Liver (tissue), 3 donors: Measurements from ENCODE around the gene CELF1.

ENCODE experiments used
- EGR1 ChIP-seq, 2 donors: IDR thresholded peaks; 2 replicates each; pipeline ENCODE4 v1.6.1; 2016 to 2018; ENCODE audit warnings: antibody characterized with exemption in 2 of 2, low read depth in 2 of 2
- GABPA ChIP-seq, 2 donors: IDR thresholded peaks in 1 of 2; conservative IDR thresholded peaks in 1 of 2; 2 replicates each; pipeline ENCODE4 v1.6.1; 2016; ENCODE audit warnings: antibody characterized with exemption in 2 of 2, mild to moderate bottlenecking in 1 of 2, moderate library complexity in 1 of 2
- JUND ChIP-seq, 2 donors: IDR thresholded peaks; 2 replicates each; pipeline ENCODE4 v1.6.1; 2016; ENCODE audit warnings: antibody characterized with exemption in 2 of 2
- NR2F2 ChIP-seq: IDR thresholded peaks from 2 replicates; pipeline ENCODE4 v1.6.1; 2016; ENCODE audit warnings: antibody characterized with exemption
- RAD21 ChIP-seq, 2 donors: IDR thresholded peaks; 2 replicates each; pipeline ENCODE4 v1.6.1; 2016; ENCODE audit warnings: antibody characterized with exemption in 2 of 2, mild to moderate bottlenecking in 2 of 2
- SP1 ChIP-seq: IDR thresholded peaks from 2 replicates; pipeline ENCODE4 v1.6.1; 2018; ENCODE audit warnings: antibody characterized with exemption, mild to moderate bottlenecking
- TAF1 ChIP-seq: conservative IDR thresholded peaks from 2 replicates; pipeline ENCODE4 v1.6.1; 2016; ENCODE audit warnings: antibody characterized with exemption, mild to moderate bottlenecking
- TF ChIP-seq, protein P1 (sequence below): fragments of 150-350 bp; IDR thresholded peaks from 2 replicates; pipeline ENCODE4 v1.5.1; 2017; ENCODE audit warnings: improper control_type of control experiment, low read depth, low read length; ENCODE audit not compliant: missing input control
- TF ChIP-seq, protein P2 (sequence below): IDR thresholded peaks from 2 replicates; pipeline ENCODE4 v1.6.1; 2016; ENCODE audit warnings: antibody characterized with exemption
- TF ChIP-seq, protein P3 (sequence below): IDR thresholded peaks from 2 replicates; pipeline ENCODE4 v1.6.1; 2016; ENCODE audit warnings: antibody characterized with exemption, mild to moderate bottlenecking
- donor health status: healthy.
- donor health status: healthy.

DNA sequence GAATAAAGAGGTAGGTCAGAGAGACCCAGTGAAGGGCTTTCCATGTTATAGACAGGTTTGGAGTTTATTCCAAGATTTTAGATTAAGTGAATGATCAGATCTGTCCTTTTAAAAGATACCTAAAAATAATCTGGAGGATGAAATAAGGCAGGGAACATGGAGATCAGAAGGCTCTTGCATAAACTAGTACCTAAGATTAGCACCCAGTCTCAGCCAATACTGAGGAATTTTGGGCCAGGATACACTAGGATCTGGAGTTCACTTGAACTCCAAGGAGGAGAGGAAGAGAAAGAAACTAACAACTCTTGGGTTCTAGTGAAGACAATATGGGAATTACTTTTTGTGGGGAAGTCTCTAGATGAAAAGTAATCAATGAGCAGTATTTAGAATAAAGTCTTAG, 56.1 kb downstream of the CELF1 start:
- TF ChIP-seq, protein P1, sequence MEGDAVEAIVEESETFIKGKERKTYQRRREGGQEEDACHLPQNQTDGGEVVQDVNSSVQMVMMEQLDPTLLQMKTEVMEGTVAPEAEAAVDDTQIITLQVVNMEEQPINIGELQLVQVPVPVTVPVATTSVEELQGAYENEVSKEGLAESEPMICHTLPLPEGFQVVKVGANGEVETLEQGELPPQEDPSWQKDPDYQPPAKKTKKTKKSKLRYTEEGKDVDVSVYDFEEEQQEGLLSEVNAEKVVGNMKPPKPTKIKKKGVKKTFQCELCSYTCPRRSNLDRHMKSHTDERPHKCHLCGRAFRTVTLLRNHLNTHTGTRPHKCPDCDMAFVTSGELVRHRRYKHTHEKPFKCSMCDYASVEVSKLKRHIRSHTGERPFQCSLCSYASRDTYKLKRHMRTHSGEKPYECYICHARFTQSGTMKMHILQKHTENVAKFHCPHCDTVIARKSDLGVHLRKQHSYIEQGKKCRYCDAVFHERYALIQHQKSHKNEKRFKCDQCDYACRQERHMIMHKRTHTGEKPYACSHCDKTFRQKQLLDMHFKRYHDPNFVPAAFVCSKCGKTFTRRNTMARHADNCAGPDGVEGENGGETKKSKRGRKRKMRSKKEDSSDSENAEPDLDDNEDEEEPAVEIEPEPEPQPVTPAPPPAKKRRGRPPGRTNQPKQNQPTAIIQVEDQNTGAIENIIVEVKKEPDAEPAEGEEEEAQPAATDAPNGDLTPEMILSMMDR = no peak
- TF ChIP-seq, protein P2, sequence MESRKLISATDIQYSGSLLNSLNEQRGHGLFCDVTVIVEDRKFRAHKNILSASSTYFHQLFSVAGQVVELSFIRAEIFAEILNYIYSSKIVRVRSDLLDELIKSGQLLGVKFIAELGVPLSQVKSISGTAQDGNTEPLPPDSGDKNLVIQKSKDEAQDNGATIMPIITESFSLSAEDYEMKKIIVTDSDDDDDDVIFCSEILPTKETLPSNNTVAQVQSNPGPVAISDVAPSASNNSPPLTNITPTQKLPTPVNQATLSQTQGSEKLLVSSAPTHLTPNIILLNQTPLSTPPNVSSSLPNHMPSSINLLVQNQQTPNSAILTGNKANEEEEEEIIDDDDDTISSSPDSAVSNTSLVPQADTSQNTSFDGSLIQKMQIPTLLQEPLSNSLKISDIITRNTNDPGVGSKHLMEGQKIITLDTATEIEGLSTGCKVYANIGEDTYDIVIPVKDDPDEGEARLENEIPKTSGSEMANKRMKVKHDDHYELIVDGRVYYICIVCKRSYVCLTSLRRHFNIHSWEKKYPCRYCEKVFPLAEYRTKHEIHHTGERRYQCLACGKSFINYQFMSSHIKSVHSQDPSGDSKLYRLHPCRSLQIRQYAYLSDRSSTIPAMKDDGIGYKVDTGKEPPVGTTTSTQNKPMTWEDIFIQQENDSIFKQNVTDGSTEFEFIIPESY = no peak
- TF ChIP-seq EGR1 (IDR thresholded peaks at IDR 0.05; ENCODE audit: low read depth in 2 of 2) = no peak
- TF ChIP-seq, protein P3, sequence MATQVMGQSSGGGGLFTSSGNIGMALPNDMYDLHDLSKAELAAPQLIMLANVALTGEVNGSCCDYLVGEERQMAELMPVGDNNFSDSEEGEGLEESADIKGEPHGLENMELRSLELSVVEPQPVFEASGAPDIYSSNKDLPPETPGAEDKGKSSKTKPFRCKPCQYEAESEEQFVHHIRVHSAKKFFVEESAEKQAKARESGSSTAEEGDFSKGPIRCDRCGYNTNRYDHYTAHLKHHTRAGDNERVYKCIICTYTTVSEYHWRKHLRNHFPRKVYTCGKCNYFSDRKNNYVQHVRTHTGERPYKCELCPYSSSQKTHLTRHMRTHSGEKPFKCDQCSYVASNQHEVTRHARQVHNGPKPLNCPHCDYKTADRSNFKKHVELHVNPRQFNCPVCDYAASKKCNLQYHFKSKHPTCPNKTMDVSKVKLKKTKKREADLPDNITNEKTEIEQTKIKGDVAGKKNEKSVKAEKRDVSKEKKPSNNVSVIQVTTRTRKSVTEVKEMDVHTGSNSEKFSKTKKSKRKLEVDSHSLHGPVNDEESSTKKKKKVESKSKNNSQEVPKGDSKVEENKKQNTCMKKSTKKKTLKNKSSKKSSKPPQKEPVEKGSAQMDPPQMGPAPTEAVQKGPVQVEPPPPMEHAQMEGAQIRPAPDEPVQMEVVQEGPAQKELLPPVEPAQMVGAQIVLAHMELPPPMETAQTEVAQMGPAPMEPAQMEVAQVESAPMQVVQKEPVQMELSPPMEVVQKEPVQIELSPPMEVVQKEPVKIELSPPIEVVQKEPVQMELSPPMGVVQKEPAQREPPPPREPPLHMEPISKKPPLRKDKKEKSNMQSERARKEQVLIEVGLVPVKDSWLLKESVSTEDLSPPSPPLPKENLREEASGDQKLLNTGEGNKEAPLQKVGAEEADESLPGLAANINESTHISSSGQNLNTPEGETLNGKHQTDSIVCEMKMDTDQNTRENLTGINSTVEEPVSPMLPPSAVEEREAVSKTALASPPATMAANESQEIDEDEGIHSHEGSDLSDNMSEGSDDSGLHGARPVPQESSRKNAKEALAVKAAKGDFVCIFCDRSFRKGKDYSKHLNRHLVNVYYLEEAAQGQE = no peak
- no peak for TF ChIP-seq RAD21 (IDR thresholded peaks at IDR 0.05)
- TF ChIP-seq JUND (IDR thresholded peaks at IDR 0.05) = no peak
- no peak for TF ChIP-seq TAF1
- TF ChIP-seq NR2F2 = no peak
- TF ChIP-seq SP1 = no peak
- TF ChIP-seq GABPA (IDR thresholded peaks at IDR 0.05 in 1 of 2, conservative IDR thresholded peaks at IDR 0.05 in 1 of 2) = no peak
